ENCODE data around the gene ITIH3. TPM values are rescaled to one million over a fixed set of nuclear protein-coding genes. Genes with fewer than 3 reads are reported as not detected.

ITIH3 gene
- total RNA-seq, 1 donor from 2014 or later = not detected

DNA sequence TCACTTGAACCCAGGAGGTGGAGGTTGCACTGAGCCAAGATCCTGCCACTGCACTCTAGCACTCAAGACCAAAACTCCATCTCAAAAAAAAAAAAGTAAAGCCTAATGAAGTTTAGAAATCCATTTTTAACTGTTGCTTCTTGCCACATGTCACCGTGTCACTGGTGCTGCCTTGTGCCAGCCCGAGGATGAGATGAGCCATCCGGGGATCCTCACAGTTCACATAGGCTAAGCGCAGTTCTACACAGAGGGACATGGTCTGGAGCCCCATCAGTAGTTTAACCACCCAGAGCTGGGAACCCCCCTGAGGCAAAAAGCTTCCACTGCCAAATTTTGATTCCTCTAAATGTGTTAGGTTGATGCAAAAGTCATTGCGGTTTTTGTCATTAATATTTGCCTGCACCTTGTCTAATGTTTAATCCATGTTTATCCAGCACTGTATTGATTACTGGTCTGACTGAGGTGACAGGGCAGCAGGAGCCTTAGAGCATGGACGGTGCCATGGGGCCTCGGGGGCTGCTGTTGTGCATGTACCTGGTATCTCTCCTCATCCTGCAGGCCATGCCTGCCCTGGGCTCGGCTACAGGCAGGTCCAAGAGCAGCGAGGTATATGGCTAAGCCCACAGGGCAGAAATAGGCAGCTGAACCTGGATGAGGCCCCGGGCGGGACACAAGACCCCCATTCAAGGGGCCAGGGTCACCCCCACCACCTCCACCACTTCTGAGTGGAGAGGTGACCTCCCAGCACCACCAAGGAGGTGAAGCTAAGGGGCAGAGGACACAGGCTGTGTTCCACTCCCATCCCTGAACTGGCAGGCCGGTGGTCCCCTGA lies 17.3 kb upstream of the ITIH3 start, which contains the start of gene ITIH1:
Gene ITIH1 (plus strand): TSS at position 473 of the 832 bp plus-strand sequence. CDS start 17 bp downstream, at position 490.
- Mint-ChIP-seq H3K9me3 (ENCODE audit: unreplicated experiment) (no peaks in the 10 kb centered on the region), H3K36me3 (ENCODE audit: low read depth, unreplicated experiment) (peaks cover 4% of the 10 kb centered on the region), H3K4me1 (ENCODE audit: unreplicated experiment) (peaks cover 3% of the 10 kb centered on the region), H3K4me3 (ENCODE audit: unreplicated experiment) (no peak within 1 kb of the TSS), H3K27ac (ENCODE audit: unreplicated experiment) (no peak within 1 kb of the TSS), H3K27me3 (ENCODE audit: unreplicated experiment) (peaks cover 5% of the 10 kb centered on the region)
- no peak for TF ChIP-seq CTCF (IDR thresholded peaks at IDR 0.05; ENCODE audit: unreplicated experiment)
- DNase-seq (ENCODE audit: low spot score) = no peak

GRCh38 chr3:52777959-52778805 lies 16.4 kb upstream of the ITIH3 start:
- DNase-seq (ENCODE audit: low spot score) = no peak
- Mint-ChIP-seq H3K4me1 (ENCODE audit: unreplicated experiment) (peaks cover 4% of the 10 kb centered on the region), H3K4me3 (ENCODE audit: unreplicated experiment) (no peak overlapping the region), H3K27ac (ENCODE audit: unreplicated experiment) (no peak overlapping the region), H3K27me3 (ENCODE audit: unreplicated experiment) (peaks cover 5% of the 10 kb centered on the region), H3K9me3 (ENCODE audit: unreplicated experiment) (no peaks in the 10 kb centered on the region), H3K36me3 (ENCODE audit: low read depth, unreplicated experiment) (peaks cover under 1% of the 10 kb centered on the region)
- TF ChIP-seq CTCF (IDR thresholded peaks at IDR 0.05; ENCODE audit: unreplicated experiment) = no peak

- TF ChIP-seq CTCF (IDR thresholded peaks at IDR 0.05; ENCODE audit: unreplicated experiment) = no peak
- Mint-ChIP-seq H3K27me3 (ENCODE audit: unreplicated experiment) (peaks cover 5% of the 10 kb centered on the region), H3K27ac (ENCODE audit: unreplicated experiment) (no peak overlapping the region), H3K4me3 (ENCODE audit: unreplicated experiment) (no peak overlapping the region), H3K4me1 (ENCODE audit: unreplicated experiment) (peaks cover 4% of the 10 kb centered on the region), H3K9me3 (ENCODE audit: unreplicated experiment) (no peaks in the 10 kb centered on the region), H3K36me3 (ENCODE audit: low read depth, unreplicated experiment) (no peaks in the 10 kb centered on the region)
- no peak for DNase-seq (ENCODE audit: low spot score)
Observed at GRCh38 chr3:52779011-52779836, 15.4 kb upstream of the ITIH3 start.

DNA sequence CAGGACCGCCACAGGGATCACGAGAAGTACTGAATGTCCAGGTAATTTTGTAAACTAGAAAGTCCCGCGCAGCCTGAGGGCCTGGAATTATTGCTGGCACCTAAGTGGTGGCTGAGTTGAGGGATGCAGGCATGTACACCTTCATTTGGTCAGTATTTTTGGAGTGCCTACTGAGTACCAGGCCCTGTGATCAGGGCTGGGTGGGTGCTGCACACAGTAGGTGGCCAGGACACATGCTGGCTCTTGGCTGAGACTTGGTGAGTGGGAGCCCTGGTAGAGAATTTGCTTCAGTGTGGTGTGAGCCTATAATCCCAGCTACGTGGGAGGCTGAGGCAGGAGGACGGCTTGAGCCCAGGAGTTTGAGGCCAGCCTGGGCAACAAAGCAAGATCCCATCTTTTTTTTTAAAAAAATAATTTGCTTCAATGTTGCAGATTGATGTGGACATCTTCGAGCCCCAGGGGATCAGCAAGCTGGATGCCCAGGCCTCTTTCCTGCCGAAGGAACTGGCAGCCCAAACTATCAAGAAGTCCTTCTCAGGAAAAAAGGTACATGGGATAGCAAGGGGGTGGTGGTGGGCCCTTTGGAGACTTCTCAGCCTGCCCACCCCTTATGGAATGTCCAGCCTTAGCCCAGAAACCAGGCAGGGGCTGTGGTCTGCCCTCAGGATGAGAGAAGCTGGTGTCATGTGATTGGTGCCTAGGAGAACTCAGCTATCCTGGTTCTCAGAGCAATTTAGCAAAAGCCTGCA lies 14.6 kb upstream of the ITIH3 start:
- Mint-ChIP-seq H3K4me3 (ENCODE audit: unreplicated experiment) (no peak overlapping the region), H3K27me3 (ENCODE audit: unreplicated experiment) (peaks cover 3% of the 10 kb centered on the region), H3K4me1 (ENCODE audit: unreplicated experiment) (peaks cover 4% of the 10 kb centered on the region), H3K9me3 (ENCODE audit: unreplicated experiment) (no peaks in the 10 kb centered on the region), H3K36me3 (ENCODE audit: low read depth, unreplicated experiment) (no peaks in the 10 kb centered on the region), H3K27ac (ENCODE audit: unreplicated experiment) (no peak overlapping the region)
- no peak for DNase-seq (ENCODE audit: low spot score)
- TF ChIP-seq CTCF (IDR thresholded peaks at IDR 0.05; ENCODE audit: unreplicated experiment) = no peak

Data from endothelial cell (in vitro differentiated cells).